ENCODE results near the gene EPHA6. TPM values are rescaled to one million over a fixed set of nuclear protein-coding genes. Genes with fewer than 3 reads are reported as not detected.

The EPHA6 gene
- total and polyA plus RNA-seq, 9 of the 15 experiments (the other 6 are each of a cell fraction or from before 2014, with no cell fraction given) = not detected

GRCh38 chr3:96844204-96844514, 29.8 kb downstream of the EPHA6 start:
- in situ Hi-C loops (cut with MboI) (no loop called here), intact Hi-C loops (cut with micrococcal nuclease) (no loop called here)
- DNase-seq (ENCODE audit: extremely low read depth in 1 of 4, low spot score in 3 of 4) = no peak
- BruUV-seq (replicated peaks) = no TSS peak
- CTCF ChIA-PET (ENCODE audit: low intra/inter-chr PET ratio) = no interaction called here
- TF ChIP-seq ZNF121 (CRISPR knock-in tag; conservative IDR thresholded peaks at IDR 0.05) (no peak), PTTG1 (tag; IDR thresholded peaks at IDR 0.05; ENCODE audit: low read depth) (no peak)
- POLR2A ChIA-PET = no interaction called here
- H3K36me3 ChIP-seq (ENCODE audit: control insufficient read depth, insufficient read depth, low read length) = no peaks in the 10 kb centered on the region
- no peak overlapping the region for H3K9ac ChIP-seq (ENCODE audit: insufficient read depth in 1 of 2, low read depth in 2 of 2, low read length in 2 of 2)
- H3K4me3 ChIP-seq = no peak overlapping the region
- no peaks in the 10 kb centered on the region for H4K20me1 ChIP-seq (replicated peaks; ENCODE audit: control insufficient read depth, insufficient read depth, low read length)
- H3K79me2 ChIP-seq (ENCODE audit: control insufficient read depth, insufficient read depth, low read length) = no peaks in the 10 kb centered on the region
- no peaks in the 10 kb centered on the region for H3K9me3 ChIP-seq (replicated peaks; ENCODE audit: control insufficient read depth, insufficient read depth, low read depth, low read length)
- no peak for FAIRE-seq
- H3K4me2 ChIP-seq (ENCODE audit: insufficient read depth, low read length) = no peak overlapping the region
- H3K9me1 ChIP-seq (ENCODE audit: control insufficient read depth, insufficient read depth, low read length) = no peaks in the 10 kb centered on the region
- ATAC-seq = no peak
- H3K27ac ChIP-seq (ENCODE audit: extremely low read depth, low read depth, low read length) = no peak overlapping the region
- no peak overlapping the region for H2AFZ ChIP-seq (ENCODE audit: low read depth, low read length)
- no peaks in the 10 kb centered on the region for H3K4me1 ChIP-seq (replicated peaks in 1 of 2; ENCODE audit: control insufficient read depth in 2 of 2, insufficient read depth in 2 of 2, low read length in 2 of 2)
- H3K27me3 ChIP-seq (ENCODE audit: control insufficient read depth in 2 of 2, insufficient read depth in 2 of 2, low read length in 2 of 2) = no peaks in the 10 kb centered on the region

DNA sequence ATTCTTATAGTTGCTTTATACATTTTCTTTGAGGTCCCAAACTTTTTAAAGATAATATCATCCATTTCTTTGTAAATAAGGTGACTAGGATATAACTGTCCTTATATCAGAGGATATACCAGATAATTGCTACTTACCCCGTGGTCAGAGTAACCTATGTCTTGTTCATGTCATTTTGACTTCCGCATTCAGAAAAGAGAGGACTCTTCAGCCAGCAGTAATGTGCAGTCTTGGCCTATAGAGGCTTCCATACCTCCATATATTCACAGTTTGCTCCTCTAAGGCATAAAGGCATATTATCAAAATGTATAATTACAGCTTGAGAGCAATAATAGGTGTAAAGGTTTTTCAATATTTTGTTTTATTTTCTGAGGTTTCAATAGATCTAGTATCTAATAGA, 38.5 kb downstream of the EPHA6 start:
- Histone ChIP-seq H3K36me3 (ENCODE audit: control insufficient read depth, insufficient read depth, low read length) (no peaks in the 10 kb centered on the region), H3K4me3 (no peak overlapping the region), H3K9me1 (ENCODE audit: control insufficient read depth, insufficient read depth, low read length) (no peaks in the 10 kb centered on the region), H3K27ac (ENCODE audit: extremely low read depth, low read depth, low read length) (no peak overlapping the region), H3K9me3 (replicated peaks; ENCODE audit: control insufficient read depth, insufficient read depth, low read depth, low read length) (no peaks in the 10 kb centered on the region), H2AFZ (ENCODE audit: low read depth, low read length) (no peak overlapping the region), H3K9ac (ENCODE audit: insufficient read depth in 1 of 2, low read depth in 2 of 2, low read length in 2 of 2) (no peak overlapping the region), H4K20me1 (replicated peaks; ENCODE audit: control insufficient read depth, insufficient read depth, low read length) (no peaks in the 10 kb centered on the region), H3K27me3 (ENCODE audit: control insufficient read depth in 2 of 2, insufficient read depth in 2 of 2, low read length in 2 of 2) (no peaks in the 10 kb centered on the region), H3K79me2 (ENCODE audit: control insufficient read depth, insufficient read depth, low read length) (no peaks in the 10 kb centered on the region), H3K4me1 (replicated peaks in 1 of 2; ENCODE audit: control insufficient read depth in 2 of 2, insufficient read depth in 2 of 2, low read length in 2 of 2) (no peaks in the 10 kb centered on the region), H3K4me2 (ENCODE audit: insufficient read depth, low read length) (no peak overlapping the region)
- FAIRE-seq (no peak), ATAC-seq (no peak), DNase-seq (ENCODE audit: extremely low read depth in 1 of 4, low spot score in 3 of 4) (no peak)
- TF ChIP-seq XRCC3 (IDR thresholded peaks at IDR 0.05) = no peak
- TF ChIP-seq ZBTB11 (CRISPR knock-in tag; IDR thresholded peaks at IDR 0.05) = no peak
- TF ChIP-seq ZC3H4 (CRISPR knock-in tag; IDR thresholded peaks at IDR 0.05; ENCODE audit: borderline replicate concordance) = no peak
- TF ChIP-seq ZFP1 (CRISPR knock-in tag; IDR thresholded peaks at IDR 0.05) = no peak
- no peak for TF ChIP-seq BRD9 (IDR thresholded peaks at IDR 0.05; ENCODE audit: low read depth, partially characterized antibody)
- TF ChIP-seq FOXO4 (CRISPR knock-in tag; IDR thresholded peaks at IDR 0.05) = no peak
- no peak for TF ChIP-seq BCOR (IDR thresholded peaks at IDR 0.05)
- TF ChIP-seq NELFE (IDR thresholded peaks at IDR 0.05; ENCODE audit: insufficient read depth, insufficient read length) = no peak
- in situ Hi-C loops (cut with MboI) = no loop called here
- 5% methylated on average over 2 of the region's 2 CpGs for whole genome bisulfite sequencing (ENCODE audit: insufficient coverage, low coverage, missing lambda C conversion rate)
- CTCF ChIA-PET (ENCODE audit: low intra/inter-chr PET ratio) = no interaction called here
- BruUV-seq (replicated peaks) = no TSS peak
- POLR2A ChIA-PET = no interaction called here
- intact Hi-C loops (cut with micrococcal nuclease) = no loop called here

All from K562 (cell line).